Activated B cell treated with CpG ODN at 0.5 μM for 24 hours (primary cell): ENCODE data around the gene OR52N4. TPM values are rescaled to one million over a fixed set of nuclear protein-coding genes. Genes with fewer than 3 reads are reported as not detected.

Experiments used
- ATAC-seq: fragments of 200-7000 bp; cut with Tn5 transposase; one replicate; pipeline ENCODE4 v1.10.0; 2021; ENCODE audit warnings: low read depth, mild to moderate bottlenecking, moderate library complexity
- CTCF ChIA-PET: fragments of 350-600 bp; sonication (Branson Sonifier 250); formaldehyde crosslinking; loops from one replicate; lab custom pipeline; 2021; ENCODE audit warnings: antibody characterized with exemption; lab: Charles Lee
- POLR2A ChIA-PET: fragments of 350-600 bp; sonication (Branson Sonifier 250); formaldehyde crosslinking; loops from one replicate; lab custom pipeline; 2021; ENCODE audit warnings: antibody characterized with exemption; lab: Charles Lee
- DNase-seq: peaks from one replicate; pipeline ENCODE4 v3.0.0; 2022
- H3K27ac Mint-ChIP-seq: one replicate; pipeline ENCODE4 v1.8.0; 2020; ENCODE audit warnings: mixed read lengths
- H3K27me3 Mint-ChIP-seq: one replicate; pipeline ENCODE4 v1.8.0; 2021; ENCODE audit warnings: mixed read lengths
- H3K36me3 Mint-ChIP-seq: one replicate; pipeline ENCODE4 v1.8.0; 2021; ENCODE audit warnings: low read depth, mixed read lengths
- H3K4me1 Mint-ChIP-seq: one replicate; pipeline ENCODE4 v1.8.0; 2021; ENCODE audit warnings: mixed read lengths
- H3K4me3 Mint-ChIP-seq: one replicate; pipeline ENCODE4 v1.8.0; 2020; ENCODE audit warnings: mild to moderate bottlenecking, mixed read lengths
- H3K9me3 Mint-ChIP-seq: one replicate; pipeline ENCODE4 v1.8.0; 2020; ENCODE audit warnings: mixed read lengths
- CTCF ChIP-seq: fragments of 200-600 bp; IDR thresholded peaks from one replicate; pipeline ENCODE4 v1.8.0; 2022; ENCODE audit warnings: antibody characterized with exemption, mild to moderate bottlenecking
- intact Hi-C: fragments of 100-400 bp; cut with micrococcal nuclease; formaldehyde crosslinking; loops from one replicate; pipeline ENCODE4 v1.15.1; 2024
- total RNA-seq: library from RNA; stranded (reverse); gene quantifications from 2 replicates; pipeline ENCODE4 v1.2.3, GENCODE V29; 2022

Gene OR52N4
- total RNA-seq, 1 donor from 2014 or later, result 2.2 TPM

DNA sequence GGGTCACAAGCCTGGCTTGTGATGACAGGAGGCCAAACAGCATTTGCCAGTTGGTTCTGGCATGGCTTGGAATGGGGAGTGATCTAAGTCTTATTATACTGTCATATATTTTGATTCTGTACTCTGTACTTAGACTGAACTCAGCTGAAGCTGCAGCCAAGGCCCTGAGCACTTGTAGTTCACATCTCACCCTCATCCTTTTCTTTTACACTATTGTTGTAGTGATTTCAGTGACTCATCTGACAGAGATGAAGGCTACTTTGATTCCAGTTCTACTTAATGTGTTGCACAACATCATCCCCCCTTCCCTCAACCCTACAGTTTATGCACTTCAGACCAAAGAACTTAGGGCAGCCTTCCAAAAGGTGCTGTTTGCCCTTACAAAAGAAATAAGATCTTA lies 17.0 kb upstream of the OR52N4 start:
- ATAC-seq, result no peak
- Mint-ChIP-seq H3K27ac (no peak overlapping the region), H3K36me3 (peaks cover 24% of the 10 kb centered on the region), H3K4me1 (no peaks in the 10 kb centered on the region), H3K4me3 (no peak overlapping the region), H3K27me3 (peaks cover 7% of the 10 kb centered on the region), H3K9me3 (peaks cover 14% of the 10 kb centered on the region)
- CTCF ChIA-PET, result no interaction called here
- POLR2A ChIA-PET, result no interaction called here
- intact Hi-C loops, result no loop called here
- DNase-seq, result no peak
- no peak for TF ChIP-seq CTCF

DNA sequence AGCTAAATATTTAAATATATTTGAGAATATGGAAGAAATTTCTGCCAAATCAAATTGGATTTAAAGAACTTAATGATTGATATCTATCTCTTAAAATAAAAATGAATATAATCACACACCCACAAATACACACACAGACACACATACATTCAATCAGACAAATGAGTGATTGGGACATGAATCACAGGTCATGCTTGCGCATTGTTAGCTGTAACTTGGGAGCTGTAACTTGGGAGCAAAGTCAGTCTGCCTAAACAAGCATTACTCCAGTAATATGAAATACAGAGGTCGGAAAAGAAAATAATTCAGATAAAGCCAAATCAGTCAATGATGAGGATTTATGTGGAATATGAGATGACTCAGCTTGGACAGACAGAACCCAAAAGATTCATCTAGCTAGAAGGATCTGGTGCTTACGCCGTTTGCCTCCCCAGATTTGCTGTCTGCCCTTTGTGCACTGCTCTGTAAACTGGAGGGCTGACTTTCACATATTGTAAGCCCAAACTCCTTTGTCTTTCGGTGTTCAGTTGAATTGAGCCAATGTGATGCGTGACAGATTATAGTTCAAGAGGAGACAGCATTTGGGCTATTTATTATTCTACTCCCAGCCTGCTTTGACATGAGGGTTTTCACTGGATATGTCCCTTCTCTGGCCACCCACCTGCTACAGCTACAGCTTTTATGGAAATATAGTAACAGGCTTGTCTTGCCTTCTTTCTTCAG lies 16.2 kb upstream of the OR52N4 start:
- peaks cover 7% of the 10 kb centered on the region for H3K27me3 Mint-ChIP-seq
- CTCF ChIA-PET, result no interaction called here
- H3K36me3 Mint-ChIP-seq, result peaks cover 24% of the 10 kb centered on the region
- no peaks in the 10 kb centered on the region for H3K4me1 Mint-ChIP-seq
- no peak overlapping the region for H3K27ac Mint-ChIP-seq
- peaks cover 15% of the 10 kb centered on the region for H3K9me3 Mint-ChIP-seq
- ATAC-seq, result no peak
- intact Hi-C loops, result no loop called here
- H3K4me3 Mint-ChIP-seq, result no peak overlapping the region
- no peak for DNase-seq
- TF ChIP-seq CTCF, result no peak
- POLR2A ChIA-PET, result no interaction called here

DNA sequence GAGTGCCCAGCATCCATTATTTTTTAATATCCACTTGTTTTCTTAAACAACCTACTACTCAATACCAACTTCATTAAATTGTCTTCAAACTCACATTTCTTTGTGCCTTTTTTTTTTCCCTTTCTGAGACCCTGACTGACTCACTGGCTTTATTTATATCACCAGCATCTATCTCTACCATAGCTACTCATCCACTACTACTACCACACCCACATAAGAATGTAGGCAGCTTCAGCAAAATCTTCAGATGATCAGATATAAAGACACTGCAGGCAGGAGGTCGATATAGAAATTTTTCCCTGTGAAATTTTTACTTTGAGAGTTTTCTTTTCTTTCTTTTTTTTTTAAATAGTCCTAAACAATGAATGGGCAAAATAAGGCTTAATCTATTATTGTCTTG lies 15.6 kb upstream of the OR52N4 start:
- ChIA-PET POLR2A (no interaction called here), CTCF (no interaction called here)
- Mint-ChIP-seq H3K36me3 (peaks cover 24% of the 10 kb centered on the region), H3K27ac (no peak overlapping the region), H3K9me3 (peaks cover 15% of the 10 kb centered on the region), H3K4me3 (no peak overlapping the region), H3K27me3 (peaks cover 9% of the 10 kb centered on the region), H3K4me1 (no peaks in the 10 kb centered on the region)
- TF ChIP-seq CTCF, result no peak
- no peak for DNase-seq
- intact Hi-C loops, result no loop called here
- ATAC-seq, result no peak

GRCh38 chr11:5746614-5747013 lies 7.4 kb upstream of the OR52N4 start:
- peaks cover 9% of the 10 kb centered on the region for H3K9me3 Mint-ChIP-seq
- POLR2A ChIA-PET, result no interaction called here
- H3K4me3 Mint-ChIP-seq, result no peak overlapping the region
- DNase-seq, result no peak
- no peaks in the 10 kb centered on the region for H3K4me1 Mint-ChIP-seq
- H3K27ac Mint-ChIP-seq, result no peak overlapping the region
- no peak for ATAC-seq
- no peaks in the 10 kb centered on the region for H3K36me3 Mint-ChIP-seq
- H3K27me3 Mint-ChIP-seq, result peaks cover 1% of the 10 kb centered on the region
- no peak for TF ChIP-seq CTCF
- intact Hi-C loops, result no loop called here
- CTCF ChIA-PET, result no interaction called here

- H3K36me3 Mint-ChIP-seq, result no peaks in the 10 kb centered on the region
- no peak overlapping the region for H3K4me3 Mint-ChIP-seq
- no peaks in the 10 kb centered on the region for H3K4me1 Mint-ChIP-seq
- H3K27ac Mint-ChIP-seq, result no peak overlapping the region
- CTCF ChIA-PET, result no interaction called here
- H3K9me3 Mint-ChIP-seq, result no peaks in the 10 kb centered on the region
- intact Hi-C loops, result no loop called here
- no peaks in the 10 kb centered on the region for H3K27me3 Mint-ChIP-seq
- TF ChIP-seq CTCF, result no peak
- POLR2A ChIA-PET, result no interaction called here
- ATAC-seq, result no peak
- no peak for DNase-seq
These were observed 4.2 kb upstream of the OR52N4 start for GRCh38 chr11:5749836-5750235.
